Measurements from ENCODE around the gene DUOXA2.

Gene DUOXA2

DNA sequence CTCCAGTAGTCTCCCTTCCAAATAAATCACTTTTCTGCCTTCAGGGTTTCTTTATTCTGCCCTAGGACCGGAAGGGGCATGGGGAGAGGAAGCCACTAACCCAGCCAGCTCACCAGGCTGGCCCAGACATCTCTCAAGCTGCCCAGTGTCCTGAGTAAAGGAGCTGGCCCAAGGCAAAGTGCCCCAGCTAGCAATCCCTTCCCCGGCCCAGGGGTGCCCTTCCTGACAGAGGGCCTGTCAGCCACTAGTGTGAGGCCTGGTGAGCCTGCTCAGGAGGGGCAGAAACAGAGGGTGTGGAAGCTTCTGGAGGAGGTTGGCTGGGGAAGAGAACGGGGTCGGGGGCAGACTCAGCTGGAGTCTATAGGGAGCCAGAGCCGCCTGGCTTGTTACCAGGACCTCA lies 51.4 kb downstream of the DUOXA2 start:
- no peak for DNase-seq

DNA sequence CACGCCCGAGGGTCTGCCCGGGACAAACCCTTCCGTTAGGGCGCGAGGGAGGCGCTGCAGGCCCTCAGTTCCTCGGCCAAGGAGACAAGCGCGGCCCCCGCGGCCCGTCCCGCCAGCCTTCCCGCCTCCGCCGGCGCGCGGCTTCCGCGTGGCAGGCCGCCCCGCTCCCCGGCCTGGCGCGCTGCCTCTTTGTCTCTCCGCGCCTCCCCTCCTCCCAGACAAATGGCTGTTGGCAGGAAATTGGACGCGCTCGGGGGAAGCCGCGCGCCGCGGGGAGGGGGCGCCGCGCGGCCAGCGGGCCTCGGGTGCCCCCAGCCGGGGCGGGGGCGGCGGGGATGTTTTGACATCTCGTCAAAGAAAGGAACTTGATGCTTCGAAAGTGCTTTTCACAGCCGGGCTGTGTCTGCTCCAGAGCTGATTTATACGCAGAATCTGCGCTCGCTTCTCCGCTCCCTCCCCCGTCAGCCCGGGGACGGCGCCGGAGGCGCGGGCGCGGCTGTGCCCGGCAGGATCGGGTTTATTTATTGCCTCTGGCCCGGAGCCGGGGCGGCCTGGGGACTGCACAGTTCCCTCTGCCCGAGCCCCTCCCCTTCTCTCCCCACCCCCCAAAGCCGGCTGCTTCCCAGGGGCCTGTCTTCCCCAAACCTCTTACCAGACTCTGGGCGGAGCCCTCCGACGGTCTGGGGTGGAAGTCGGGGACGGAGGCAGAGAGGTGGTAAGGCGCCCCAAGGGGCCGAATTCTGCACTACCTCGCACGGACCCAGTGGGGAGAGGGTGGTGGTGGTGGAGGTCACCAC lies 52.9 kb downstream of the DUOXA2 start:
- peak; percentile 75 for DNase-seq

DNA sequence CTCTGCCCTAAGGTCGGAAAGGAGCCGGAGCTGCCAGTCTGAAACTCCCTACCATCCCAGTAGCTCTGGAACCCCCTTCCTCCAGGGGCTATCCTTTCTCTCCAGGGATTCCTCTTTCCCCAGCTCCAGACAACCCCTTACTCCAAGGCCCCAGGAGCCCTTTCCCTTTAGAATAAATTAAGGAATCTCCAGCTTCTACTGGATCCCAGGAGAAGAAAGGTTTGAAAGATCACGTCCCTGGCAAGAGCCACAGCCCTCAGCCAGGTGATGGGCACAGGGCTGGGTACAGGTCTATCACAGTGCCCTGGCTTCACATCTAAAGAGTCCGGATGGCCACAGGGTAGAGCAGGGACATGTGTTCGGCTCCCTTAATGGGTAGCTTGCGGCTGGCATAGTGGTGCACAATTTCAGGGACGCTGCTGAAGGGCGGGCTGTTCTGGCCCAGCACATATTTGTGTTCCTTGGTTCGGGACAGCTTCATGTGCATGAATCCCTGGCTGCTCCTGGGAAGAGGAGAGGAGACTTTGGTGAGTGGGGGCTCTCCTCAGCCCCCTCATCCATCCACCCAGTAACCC lies 53.6 kb downstream of the DUOXA2 start:
- DNase-seq, result no peak
